Erythroblast (primary cell): Measurements from ENCODE around the gene ANKRD39.
"Not testable (repeated sequence)": the region's sequence is repeated elsewhere in the genome, so short reads cannot be mapped to it uniquely, and the experiment has no call there.

ENCODE experiments used
- DNase-seq, 2 experiments: peaks; one replicate each; lab custom pipeline; 2025; lab: John Stamatoyannopoulos, UW
- GATA1 ChIP-seq: IDR thresholded peaks from 2 replicates; pipeline ENCODE4 v1.6.1; 2011; ENCODE audit warnings: low read depth, mild to moderate bottlenecking, control low read depth, low read length, moderate library complexity
- POLR2A ChIP-seq: IDR thresholded peaks from 2 replicates; pipeline ENCODE4 v1.6.1; 2011; ENCODE audit warnings: mild to moderate bottlenecking, low read length

ANKRD39 gene

DNA sequence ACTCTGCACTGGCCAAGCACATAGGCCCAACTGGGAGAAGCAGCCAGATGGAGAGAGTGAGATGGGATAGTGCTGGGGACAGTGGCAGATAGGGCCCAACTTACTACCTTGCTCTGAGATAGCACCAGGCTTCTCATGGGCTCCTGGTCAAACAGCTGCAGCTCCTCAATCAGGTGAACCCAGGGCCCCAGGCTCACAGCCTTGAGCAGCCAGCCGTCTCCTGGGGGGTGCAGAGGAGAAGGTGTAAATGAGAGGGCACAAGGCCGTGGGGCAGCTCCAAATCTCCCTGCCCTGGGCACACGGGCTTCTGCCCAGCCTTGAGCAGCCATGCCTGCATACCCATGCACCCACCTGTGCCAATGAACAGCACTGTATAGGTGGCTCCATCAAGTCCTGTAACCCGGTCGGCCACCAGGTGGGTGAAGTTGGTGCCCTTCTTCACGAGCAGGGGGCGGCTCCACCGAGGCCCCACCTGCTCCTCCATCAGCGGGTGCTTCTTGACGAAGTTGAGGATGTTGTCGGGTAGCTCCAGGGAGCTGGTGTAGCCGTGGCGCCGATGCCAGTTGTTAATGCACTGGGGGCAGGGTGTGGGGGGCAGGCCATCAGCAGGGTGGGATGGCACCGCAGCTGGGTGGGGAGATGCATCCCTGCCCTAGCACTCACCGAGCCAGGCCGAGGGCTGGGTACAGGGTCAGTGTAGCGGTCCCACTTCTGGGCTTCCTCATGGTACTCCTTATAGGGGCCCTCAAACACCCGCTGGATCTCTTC, 5.9 kb upstream of the ANKRD39 start:
- TF ChIP-seq POLR2A (no peak), GATA1 (no peak)
- DNase-seq = no peak

DNA sequence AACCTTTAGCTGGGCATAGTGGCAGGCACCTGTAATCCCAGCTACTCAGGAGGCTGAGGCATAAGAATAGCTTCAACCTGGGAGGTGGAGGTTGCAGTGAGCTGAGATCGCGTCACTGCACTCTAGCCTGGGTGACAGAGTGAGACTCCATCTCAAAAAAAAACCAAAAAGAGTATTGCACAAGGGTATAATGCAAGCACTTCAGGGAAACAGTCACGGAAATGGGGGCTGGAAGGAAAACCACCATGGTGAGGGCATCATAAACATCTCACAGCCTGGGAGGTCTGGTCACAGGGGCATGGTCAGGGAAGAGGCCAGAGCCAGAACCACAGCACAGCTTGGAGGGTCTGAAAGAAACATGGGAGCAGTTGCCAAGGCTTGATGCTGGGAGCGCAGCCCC, 5.2 kb upstream of the ANKRD39 start:
- DNase-seq = not testable (repeated sequence)

DNA sequence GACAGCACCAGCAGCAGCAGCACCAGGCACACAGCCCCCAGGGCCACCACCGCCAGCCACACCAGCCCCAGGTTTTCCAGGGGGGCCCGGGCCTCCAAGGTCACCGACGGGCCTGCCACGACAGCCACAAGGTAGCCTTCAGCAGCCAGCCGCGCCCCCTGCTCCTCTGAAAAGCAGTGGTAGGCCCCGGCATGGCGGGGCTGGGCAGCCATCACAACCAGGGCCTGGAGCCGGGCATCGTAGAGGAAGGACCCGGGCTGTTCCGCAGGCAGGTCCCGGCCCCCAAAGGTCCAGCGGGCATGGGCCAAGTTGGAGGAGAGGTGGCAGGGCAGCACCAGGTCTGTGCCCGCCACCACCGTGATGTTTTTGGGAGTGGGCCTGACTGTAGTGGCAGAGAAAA, 3.3 kb upstream of the ANKRD39 start:
- no peak for TF ChIP-seq GATA1
- TF ChIP-seq POLR2A = no peak
- DNase-seq = no peak

DNA sequence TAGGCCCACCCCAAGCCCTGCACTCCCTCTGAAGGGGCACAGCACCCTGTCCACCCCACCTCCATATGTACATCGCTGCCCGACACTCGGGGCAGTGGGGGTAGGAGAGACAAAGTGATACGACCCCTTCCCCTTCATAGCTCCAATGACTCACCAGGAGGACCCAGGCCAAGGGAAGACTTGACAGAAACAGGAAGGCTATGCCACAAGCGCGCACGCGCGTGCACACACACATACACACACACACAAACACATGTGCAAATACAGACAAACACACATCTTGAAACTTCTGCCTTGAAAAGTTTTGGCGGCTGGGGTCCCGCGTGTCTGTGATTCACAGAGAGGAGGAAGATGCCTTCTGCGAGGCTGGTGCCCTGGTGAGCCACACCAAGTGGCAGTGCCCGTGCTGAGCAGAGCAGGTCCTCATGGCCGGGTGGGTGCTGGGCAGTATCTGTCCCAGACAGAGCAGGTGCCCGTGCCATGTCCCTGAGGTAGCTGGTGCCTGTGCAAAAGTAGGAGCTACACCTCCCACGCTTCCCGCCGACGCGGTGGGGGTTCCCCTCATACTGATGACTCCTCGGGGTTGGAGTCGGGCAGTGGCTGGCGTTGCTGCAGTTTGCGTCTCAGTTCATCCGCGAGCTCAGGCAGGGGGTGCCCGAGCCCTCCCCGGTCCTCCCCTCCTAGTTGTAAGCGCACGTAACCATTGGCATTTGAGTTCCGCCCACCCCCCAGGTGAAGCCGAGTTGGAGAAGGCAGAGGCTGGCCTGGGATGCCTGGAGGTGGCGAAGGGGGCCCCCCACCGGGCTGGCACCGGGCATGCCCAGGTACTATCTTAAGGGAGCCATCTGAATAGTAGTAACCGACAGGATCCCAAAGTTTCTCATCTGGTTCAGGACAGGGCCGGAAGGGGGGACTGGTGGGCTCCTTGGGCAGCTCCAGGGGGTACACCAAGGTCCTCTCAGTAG, 2.5 kb upstream of the ANKRD39 start:
- no peak for TF ChIP-seq GATA1
- TF ChIP-seq POLR2A = no peak
- DNase-seq = peak in 1 of 2 experiments; percentile 32

DNA sequence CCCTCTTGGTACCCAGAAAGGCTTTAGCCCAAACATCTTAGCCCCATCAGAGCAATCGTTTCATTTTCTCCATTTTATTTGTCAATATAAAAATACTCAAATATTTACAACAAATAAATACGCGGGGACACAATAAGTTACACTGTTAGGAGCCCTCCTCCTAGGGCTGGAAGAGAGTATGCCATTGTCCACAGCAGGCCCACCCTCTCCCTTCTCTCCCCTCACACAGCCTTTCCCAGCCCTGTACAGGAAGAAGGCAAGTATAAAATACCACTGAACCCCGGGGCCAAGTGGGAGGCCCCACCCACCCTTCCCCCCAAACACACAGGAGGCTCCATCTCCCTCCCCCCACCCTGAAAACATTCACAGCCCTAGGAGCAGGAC, 1.9 kb upstream of the ANKRD39 start:
- no peak for DNase-seq
- TF ChIP-seq GATA1 (no peak), POLR2A (no peak)

DNA sequence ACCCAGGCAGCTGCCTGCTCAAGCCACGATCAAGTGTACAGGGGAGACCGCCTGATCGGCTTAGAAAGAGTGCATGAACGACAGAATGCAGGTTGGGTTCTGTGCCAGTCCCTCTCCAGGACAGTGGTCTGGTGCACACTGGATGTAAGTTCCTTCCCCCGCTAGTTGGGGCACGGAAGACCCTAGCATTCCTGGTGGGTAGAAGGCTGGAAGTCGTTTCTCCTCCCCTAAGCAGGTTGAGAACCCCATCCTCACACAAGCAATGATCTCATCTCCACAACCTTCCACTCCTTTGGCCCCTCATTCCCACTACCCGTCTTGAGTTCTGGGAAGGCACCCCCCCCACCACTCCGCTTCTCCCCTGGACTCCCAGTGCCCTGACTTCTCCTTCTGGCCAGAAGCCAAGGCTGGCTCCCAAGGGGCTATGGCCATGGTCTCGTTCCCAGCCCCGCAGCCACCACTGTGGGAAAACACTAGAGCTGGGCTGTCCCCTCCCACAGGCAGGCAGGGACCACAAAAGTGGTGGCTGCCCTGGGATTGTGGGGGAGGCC, 1.4 kb upstream of the ANKRD39 start:
- no peak for DNase-seq
- TF ChIP-seq POLR2A (no peak), GATA1 (no peak)

DNA sequence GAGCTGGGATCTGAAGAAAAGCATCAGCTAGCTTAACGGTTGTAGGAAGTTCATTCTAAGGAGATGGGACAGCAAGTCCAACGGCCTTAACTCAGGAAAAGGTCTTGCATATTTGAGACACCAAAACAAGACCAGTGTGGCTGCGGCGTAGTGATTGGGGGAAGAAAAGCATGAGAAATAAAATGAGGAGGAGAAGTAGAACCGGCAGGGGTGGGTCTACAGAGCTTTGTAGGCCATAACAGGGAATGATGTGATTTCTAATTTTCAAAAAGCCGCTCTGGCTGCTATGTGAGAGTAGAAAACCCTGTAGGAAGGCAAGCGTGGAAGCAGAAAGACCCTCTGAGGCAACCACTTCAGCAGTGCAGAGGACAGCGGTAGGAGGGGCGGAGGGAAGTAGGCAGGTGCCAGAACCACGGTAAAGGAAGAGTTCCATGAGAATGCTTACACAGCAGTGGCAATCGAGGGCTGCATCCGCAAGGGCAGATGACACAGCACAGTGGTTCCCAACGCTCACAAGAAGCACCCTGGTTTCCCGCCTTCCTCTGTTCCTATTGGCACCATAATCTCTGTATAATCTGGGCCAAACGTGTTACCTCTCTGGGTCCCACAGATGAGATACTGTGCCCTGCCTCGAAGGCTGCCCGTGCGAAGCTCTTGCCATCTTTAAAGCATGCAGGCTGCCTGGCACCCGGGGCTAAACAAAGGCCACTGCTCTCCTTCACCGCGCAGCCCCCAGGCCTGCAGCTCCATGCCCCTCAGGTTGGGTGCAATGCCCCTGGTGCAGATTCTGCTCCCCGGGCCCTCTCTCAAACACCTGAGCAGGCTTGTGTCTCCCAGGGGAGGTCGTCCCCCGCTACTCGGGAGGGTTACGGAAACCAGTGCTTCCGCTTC, 795 bp downstream of the ANKRD39 start:
- TF ChIP-seq GATA1 (no peak), POLR2A (no peak)
- DNase-seq = peak; percentile 55 to 67

DNA sequence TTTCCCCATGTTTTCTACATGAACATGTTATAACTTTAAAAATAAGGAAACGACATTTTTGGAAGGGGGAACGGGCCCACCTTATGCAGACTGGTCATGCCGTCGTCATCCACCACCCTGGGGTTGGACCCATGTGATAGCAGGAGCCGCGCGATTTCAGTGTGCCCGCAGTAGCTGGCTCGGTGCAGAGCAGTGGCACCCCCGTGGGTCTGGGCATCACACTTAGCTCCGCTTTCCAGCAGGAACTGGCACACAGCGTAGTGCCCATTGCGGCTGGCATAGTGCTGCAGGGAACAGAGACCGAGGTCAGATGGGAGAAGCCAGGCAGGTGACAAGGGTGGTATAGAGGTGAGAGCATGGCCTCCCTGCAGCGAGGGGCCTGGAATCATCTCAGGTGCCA, 4.5 kb downstream of the ANKRD39 start:
- no peak for DNase-seq
- TF ChIP-seq POLR2A = no peak
- no peak for TF ChIP-seq GATA1

DNA sequence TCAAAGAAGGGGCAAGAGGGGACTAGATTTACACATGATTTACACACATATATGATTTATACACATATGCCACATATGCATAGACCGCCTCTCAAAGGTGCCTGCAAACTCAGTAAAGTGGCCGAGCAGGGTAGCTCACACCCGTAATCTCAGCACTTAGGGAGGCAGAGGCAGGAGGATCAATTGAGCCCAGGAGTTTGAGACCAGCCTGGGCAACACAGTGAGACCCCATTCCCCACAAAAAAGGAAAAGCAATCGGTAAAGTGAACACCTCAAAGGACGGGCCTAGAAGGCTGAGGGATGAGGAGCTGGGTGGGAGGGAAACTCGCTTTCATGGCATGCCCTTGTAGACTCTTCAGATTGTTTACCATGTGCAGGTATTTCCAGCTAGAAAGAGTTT, 5.1 kb downstream of the ANKRD39 start:
- DNase-seq = no peak
- TF ChIP-seq GATA1 (no peak), POLR2A (no peak)

DNA sequence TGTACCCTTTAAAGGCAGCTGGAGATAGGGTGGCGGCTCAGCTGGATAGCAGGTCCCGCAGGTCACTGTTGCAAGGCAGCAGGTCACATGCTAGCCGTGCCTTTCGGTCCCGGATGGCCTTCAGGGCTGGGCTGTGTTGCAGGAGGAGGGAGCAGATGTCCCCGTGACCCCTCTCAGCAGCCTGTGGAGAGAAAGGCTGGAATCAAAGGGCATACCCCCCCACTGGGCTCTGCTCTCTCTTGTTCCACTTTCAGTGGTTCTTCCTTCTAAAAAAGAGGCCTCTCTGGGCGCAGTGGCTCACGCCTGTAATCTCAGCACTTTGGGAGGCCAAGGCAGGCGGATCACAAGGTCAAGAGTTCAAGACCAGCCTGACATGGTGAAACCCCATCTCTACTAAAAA, 9.6 kb downstream of the ANKRD39 start:
- no peak for DNase-seq
- no peak for TF ChIP-seq GATA1
- no peak for TF ChIP-seq POLR2A

DNA sequence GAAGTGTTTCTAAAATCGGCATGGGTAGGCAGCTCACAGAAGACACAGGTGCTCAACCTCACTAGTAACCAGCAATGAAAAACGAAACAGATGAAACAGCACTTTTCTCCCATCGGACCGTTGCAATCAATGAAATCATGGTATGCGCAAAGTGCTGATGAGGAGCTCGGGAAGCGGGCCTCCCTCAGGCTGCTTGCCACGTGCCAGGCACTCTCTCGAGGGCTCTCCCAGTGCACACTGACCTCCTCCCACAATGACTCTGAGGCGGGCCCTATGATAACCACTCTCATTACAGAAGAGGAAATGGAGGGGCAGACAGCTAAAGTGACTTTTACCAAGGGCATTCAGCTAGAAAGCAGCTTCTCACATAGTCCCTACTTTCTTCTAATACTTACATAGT, 10.2 kb downstream of the ANKRD39 start:
- DNase-seq = no peak
- TF ChIP-seq POLR2A = no peak
- no peak for TF ChIP-seq GATA1

DNA sequence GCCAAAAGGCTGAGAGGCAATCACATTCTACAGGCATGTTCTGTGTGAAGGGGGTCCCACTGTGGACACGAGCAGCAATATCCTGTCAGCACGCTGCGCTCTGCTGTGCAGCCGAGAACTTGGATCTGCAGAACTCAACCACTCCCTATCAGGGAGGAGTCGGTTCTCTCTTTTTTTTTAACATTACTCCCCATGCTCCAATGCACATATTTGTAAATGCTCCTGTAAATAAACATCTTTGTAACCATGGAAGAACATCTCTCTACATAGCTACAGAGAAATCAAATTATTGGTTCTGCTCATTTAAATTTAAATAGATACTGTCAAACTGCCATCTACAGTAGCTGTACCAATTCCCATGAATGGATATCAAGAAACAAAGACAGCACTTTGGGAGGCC, 11.0 kb downstream of the ANKRD39 start:
- TF ChIP-seq GATA1 = no peak
- no peak for TF ChIP-seq POLR2A
- DNase-seq = no peak

DNA sequence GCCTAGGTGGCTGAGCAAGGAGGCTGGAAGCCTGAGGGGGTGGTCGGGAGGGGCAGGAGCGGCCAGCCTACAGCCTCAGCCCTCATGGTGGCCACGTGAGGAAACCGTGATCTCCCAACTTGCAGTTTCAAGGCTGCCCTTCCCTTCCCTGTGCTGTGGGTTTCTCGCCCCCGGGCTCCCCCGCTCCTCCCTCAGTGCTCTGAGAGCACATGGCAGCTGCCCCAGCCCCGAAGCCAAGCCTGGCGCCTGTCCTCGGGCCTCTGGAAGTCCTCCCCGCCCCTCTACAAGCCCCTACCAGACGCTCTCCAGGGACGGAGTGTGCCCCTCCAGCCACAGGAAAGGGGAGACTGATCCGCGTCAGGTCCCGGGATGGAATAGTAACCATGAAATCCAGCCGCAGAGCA, 13.4 kb downstream of the ANKRD39 start:
- DNase-seq = no peak

More for the DNA sequence above, 13.4 kb downstream of the ANKRD39 start:
- TF ChIP-seq POLR2A (no peak), GATA1 (no peak)
